ENCODE results near the gene ADAM19. TPM values are rescaled to one million over a fixed set of nuclear protein-coding genes. Genes with fewer than 3 reads are reported as not detected.

Gene ADAM19
- total and polyA plus RNA-seq, 9 donors, result 1.6 to 11.6 (median 3.0) TPM

GRCh38 chr5:157576678-157577077 lies 1.1 kb upstream of the ADAM19 start:
- H3K9me3 ChIP-seq, result no peaks in the 10 kb centered on the region
- WGBS, 3 donors, result 87 to 93% (median 88%) methylated on average over 4 of the region's 4 CpGs

GRCh38 chr5:157574456-157575380 lies 857 bp downstream of the ADAM19 start:
- WGBS, 3 donors, result 4 to 7% (median 5%) methylated on average over 61 of the region's 61 CpGs
- no peaks in the 10 kb centered on the region for H3K36me3 ChIP-seq
- H3K27ac ChIP-seq, result peak overlapping the region in 1 of 2 donors; percentile 81
- no peak for TF ChIP-seq POLR2A (IDR thresholded peaks at IDR 0.05)
- no peak for TF ChIP-seq EP300 (IDR thresholded peaks at IDR 0.05)
- TF ChIP-seq CTCF (IDR thresholded peaks at IDR 0.05), result no peak
- no peaks in the 10 kb centered on the region for H3K9me3 ChIP-seq
- H3K4me3 ChIP-seq, result peak overlapping the region; percentile 74
- no peaks in the 10 kb centered on the region for H3K27me3 ChIP-seq
- intact Hi-C loops (cut with DNase I), result loop anchor here in 1 of 4 donors (10.0 kb wide), 1 partner anchor 60 kb away; no protein-coding TSS in a partner anchor
- H3K4me1 ChIP-seq (ENCODE audit: insufficient read depth), result peaks cover 9% of the 10 kb centered on the region
- peak; percentile 31 to 63 (median 51) for DNase-seq

More at GRCh38 chr5:157576678-157577077, 1.1 kb upstream of the ADAM19 start:
- DNase-seq, result no peak
- intact Hi-C loops (cut with DNase I), result loop anchor here in 1 of 4 donors (10.0 kb wide), 1 partner anchor 62 kb away; no protein-coding TSS in a partner anchor
- H3K4me1 ChIP-seq (ENCODE audit: insufficient read depth), result peaks cover 9% of the 10 kb centered on the region
- H3K27me3 ChIP-seq, result no peaks in the 10 kb centered on the region
- TF ChIP-seq CTCF (IDR thresholded peaks at IDR 0.05) (no peak), POLR2A (IDR thresholded peaks at IDR 0.05) (no peak), EP300 (IDR thresholded peaks at IDR 0.05) (no peak)
- H3K4me3 ChIP-seq, result no peak overlapping the region
- no peaks in the 10 kb centered on the region for H3K36me3 ChIP-seq
- no peak overlapping the region for H3K27ac ChIP-seq

GRCh38 chr5:157571357-157571827 lies 4.2 kb downstream of the ADAM19 start:
- intact Hi-C loops (cut with DNase I), result loop anchor here in 1 of 4 donors (10.0 kb wide), 1 partner anchor 57 kb away; no protein-coding TSS in a partner anchor

More at GRCh38 chr5:157571357-157571827, 4.2 kb downstream of the ADAM19 start:
- Histone ChIP-seq H3K36me3 (no peaks in the 10 kb centered on the region), H3K27me3 (no peaks in the 10 kb centered on the region), H3K9me3 (no peaks in the 10 kb centered on the region), H3K4me3 (no peak overlapping the region), H3K27ac (no peak overlapping the region), H3K4me1 (ENCODE audit: insufficient read depth) (peaks cover 9% of the 10 kb centered on the region)
- WGBS, 3 donors, result 42 to 48% (median 42%) methylated on average over 6 of the region's 6 CpGs
- TF ChIP-seq EP300 (IDR thresholded peaks at IDR 0.05) (no peak), CTCF (IDR thresholded peaks at IDR 0.05) (no peak), POLR2A (IDR thresholded peaks at IDR 0.05) (no peak)
- no peak for DNase-seq

All from ovary (tissue), 9 donors.